GM18867 (cell line): ENCODE measurements around the gene ABCB6.
"Not testable (repeated sequence)": the region's sequence is repeated elsewhere in the genome, so short reads cannot be mapped to it uniquely, and the experiment has no call there.

Experiments
- ATAC-seq: cut with Tn5 transposase; IDR thresholded peaks from one replicate; pipeline ENCODE4 v1.9.1; 2021; ENCODE audit warnings: mild to moderate bottlenecking, moderate library complexity; ENCODE audit not compliant: unreplicated experiment

The ABCB6 gene

DNA sequence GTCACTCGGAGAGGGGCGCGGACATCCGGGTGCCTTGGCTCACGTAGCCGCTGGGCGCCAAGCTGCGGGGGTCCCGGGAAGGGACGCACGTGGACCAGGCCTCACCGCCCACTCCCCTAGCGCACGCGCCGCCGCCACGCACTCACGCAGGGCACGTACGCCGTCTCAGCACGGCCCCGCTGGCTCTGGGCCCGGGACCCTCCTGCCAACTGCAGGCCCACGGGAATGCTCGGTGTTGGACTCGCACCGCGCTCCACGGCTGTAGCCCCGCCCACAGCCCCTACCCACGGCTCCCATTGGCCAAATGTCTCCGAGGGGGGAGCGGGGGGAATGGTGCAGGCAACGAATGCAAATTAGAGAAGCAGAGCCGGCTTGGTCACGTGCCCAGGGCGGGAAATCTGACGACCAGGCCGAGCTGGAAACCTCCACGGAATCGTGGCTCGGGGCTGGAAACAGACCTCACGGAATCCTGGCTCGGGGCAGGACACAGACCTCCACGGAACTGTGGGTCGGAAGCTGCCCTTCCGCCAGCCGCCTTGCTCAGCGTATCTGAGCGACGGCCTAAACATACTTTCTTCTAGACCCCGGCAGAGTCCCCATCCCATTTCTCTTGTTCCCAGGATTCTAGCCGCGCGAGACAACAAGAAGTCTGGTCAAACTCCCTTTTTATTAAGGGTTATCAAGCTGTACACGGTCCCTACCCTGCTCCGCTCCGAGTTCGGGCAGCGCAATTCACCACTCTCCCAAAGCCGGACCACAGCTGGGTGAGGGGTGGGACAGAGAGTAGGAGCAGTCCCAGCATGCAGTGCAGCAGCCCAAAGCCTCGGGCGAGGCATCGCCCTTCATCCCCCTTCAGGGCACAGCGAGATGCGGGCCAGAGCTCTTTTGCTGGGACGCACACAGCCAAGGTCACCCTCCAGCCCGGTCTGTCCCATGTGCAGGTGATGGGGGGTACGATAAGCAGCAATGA, at the start of gene ABCB6:
ABCB6 (minus strand) TSS at position 227 of the 970 bp plus-strand sequence. CDS start 285 bp downstream, outside the sequence.
- ATAC-seq = peak; percentile 77

DNA sequence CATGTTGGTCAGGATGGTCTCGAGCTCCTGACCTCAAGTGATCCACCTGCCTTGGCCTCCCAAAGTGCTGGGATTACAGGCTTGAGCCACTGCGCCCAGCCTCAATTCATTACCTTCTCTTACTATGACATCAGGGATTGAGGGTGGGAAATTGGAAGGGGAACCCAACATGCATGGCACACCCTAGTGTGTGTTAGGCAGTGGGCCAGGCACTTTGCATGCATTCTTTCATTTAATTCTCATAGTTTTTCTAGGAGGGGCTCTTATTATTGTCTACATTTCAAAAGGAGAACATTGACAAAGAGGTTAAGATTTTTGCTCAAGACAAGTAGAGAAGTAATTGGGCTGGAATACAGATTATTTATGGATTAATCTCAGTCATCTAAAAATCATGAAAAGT, 49.5 kb upstream of the ABCB6 start:
- no peak for ATAC-seq

DNA sequence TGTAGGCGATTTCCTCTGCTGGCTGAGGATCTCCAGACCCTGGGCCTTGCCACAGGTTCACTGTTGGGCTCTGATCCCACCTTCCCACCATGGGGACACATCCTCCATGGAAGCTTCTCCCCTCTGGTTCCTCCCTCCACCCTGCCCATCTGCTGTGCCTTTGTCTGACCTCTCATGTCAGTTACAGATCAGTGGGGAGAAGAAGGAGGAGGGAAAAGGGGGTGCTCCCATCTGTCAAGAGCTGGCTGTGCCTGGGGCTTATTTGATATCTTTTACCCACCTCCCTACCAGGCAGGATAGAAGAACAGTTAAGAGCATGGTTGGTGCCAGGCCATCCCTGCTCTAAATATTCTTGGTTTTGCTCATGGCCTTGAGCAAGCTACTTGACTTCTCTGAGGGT, 48.1 kb upstream of the ABCB6 start:
- ATAC-seq = no peak

DNA sequence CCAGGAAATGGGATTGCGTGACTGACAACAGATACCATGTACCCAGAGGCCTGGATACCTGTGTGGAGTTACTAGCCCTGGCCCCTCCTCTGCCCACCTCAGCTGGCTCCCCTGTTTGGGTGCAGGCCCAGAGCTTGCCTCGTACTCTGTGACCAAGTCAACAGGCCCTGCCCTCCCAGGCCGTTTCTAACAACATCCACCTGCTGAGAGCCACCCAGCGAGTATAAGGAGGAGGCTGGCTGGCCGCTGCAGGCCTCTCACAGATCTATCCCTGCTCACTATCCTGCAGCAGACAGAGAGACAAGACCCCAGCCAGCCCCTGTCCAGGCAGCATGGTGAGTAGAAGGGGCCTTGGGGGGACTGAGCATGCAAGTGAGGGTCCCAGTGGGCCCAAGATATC, 47.5 kb upstream of the ABCB6 start:
- no peak for ATAC-seq

DNA sequence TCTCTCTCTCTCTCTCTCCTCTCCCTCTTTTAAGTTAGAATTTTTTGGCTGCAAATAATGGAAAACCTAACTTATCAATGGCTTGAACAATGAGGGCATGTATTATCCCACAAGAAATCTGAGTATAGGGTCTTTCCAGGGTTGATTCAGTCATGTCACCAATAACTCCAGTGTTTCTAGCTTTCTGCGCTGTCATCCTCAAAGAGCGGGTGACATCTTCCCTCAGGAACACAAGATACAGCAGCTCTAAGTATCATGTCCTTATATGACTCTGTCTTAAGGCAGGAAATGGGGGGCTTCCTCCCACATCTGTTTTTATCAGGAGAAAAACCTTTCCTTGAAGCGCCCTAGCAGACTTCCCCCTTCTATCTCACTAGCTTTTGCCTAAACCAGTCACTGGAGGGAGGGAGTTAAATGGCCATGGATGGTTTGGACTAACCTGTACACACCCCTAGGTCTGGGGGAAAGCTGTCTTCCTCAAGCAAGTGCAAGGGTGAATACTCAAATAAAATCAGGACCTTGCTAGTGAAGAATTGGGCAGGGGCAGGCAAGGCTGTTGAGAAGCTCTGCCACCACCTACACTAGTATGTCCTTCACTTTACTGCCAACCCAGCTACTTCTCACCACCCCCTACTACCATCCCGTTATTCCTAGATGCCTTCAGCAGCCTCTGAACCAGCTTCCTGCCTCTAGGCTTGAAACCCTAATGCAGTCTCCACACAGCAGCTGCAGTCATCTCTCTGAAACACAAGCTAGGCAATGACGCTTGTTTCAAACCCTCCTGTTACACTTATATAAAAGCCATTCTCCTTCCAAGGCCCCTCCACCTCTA, 42.5 kb upstream of the ABCB6 start:
- ATAC-seq = no peak

DNA sequence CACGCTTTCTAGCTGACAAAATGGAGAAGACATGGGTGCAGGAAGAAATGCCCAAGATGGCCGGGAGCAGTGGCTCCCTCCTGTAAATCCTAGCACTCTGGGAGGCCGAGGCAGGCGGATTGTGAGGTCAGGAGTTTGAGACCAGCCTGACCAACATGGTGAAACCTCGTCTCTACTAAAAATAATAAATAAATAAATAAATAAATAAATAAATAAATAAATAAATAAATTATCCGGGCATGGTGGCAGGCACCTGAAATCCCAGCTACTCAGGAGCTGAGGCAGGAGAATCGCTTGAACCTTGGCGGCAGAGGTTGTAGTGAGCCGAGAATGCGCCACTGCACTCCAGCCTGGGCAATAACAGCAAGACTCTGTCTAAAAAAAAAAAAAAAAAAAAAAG, 40.2 kb upstream of the ABCB6 start:
- ATAC-seq = not testable (repeated sequence)

DNA sequence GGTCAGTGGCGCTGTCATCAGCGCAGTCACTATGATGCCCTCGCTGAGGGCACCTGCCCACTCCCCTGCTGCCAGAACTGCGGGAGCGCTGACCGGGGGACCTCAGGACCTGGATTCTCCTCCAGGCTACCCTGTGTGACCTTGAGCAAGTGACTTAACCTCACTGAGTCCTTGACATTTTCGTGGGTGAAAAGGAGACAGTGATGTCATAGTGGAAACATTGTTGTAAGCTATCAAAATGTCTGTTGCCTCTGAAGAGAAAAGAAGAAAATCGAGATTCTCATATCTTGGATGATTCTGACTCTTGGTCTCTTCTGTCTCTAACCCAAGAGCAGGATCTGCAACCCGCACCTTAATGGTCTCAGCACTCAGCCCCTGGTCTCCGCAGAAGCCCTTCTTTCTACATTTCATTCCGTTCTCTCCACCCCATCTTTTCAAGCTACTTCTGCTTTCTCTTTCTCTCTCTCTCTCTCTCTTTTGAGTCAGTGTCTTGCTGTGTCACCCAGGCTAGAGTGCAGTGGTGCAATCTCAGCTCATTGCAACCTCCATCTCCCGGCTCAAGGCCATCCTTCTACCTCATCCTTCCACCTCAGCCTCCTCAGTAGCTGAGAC, 35.9 kb upstream of the ABCB6 start:
- ATAC-seq = peak; percentile 40

DNA sequence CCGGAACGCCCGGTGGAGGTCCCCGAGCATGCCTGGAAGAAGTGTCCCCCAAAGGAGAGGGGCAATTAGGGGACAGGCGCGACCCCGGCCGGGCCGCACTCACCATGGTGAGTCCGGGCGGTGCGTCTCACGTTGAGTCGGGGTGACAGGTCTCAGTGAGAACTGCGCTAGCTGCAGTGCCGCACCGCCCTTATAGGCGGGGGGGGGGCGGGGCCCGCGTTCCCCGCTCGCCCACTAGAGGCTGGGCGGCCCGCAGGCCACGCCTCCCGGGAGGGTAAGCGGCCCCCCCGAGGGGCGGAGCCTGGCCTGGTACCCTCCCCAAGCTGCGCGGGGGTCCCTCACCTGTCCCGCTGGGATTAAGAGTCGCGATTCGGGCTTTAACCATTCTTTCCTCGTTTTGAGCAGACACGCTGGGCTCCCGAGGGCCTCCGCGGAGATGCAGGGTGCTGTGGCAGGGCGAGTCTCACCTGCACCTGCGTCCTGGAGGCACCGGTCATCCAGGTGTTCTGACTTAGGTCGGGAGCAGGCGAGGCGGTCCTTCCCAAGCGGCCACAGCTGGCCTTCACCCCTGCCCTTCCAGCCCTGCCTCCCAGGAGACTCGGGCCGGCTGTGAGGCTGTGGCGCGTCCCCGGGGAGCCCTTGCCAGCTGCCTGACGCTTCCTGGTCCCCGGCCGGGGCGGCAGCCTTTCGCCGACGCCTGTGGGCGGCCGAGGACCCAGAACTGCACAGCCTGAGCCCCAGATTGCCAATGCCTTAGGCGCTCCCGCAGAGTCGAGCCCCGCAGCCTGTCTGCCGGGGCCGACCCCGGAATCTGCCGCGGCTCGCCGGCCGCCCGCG, 35.2 kb upstream of the ABCB6 start, which contains the start of gene TUBA4A:
TUBA4A (minus strand) TSS at position 166 of the 837 bp plus-strand sequence; CDS start at position 106, 60 bp downstream.
- ATAC-seq = peak; percentile 48

DNA sequence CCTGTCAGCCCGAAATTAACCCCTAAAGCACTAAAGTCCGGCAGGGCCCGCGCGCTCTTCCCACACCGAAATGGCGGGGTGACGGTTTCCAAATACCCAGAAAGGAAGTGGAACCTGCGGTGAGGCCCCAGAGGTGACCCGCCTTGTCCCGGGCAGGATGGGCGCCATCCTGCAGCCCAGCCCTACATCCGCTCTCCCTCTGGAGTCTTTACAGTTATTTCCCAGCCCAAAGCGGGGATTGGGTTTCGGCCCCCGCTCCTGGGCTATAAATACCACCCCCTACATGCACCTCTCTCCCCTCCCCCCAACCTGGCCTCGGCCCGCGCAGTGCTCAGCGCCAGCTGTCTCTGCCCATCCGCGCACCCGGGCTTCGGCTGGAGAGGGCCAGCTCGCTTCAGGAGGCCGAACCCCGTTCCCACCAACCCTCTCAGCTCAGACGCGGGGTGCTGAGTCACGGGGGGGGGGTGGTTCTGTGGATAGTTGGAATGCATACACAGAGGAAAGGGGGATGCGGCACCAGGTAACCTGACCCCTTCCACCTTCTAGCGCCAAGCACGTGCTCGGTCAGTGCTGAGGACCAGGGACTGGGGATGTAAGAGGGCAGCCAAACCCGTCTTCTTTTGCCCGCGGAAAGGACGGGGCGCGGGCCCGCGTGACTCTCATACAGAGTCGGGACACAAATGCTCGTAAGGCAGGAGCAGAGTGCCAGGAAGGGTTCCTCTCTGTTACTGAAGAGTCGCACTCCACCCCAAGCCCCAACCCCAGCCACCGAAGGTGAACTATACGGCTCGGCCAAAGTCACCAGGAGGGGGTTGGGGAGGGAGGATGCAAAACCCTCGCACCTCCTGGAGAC, 34.4 kb upstream of the ABCB6 start, which contains the start of gene TUBA4B:
TUBA4B (plus strand) TSS at position 344 of the 853 bp plus-strand sequence; CDS start at position 509, 165 bp downstream.
- ATAC-seq = no peak

DNA sequence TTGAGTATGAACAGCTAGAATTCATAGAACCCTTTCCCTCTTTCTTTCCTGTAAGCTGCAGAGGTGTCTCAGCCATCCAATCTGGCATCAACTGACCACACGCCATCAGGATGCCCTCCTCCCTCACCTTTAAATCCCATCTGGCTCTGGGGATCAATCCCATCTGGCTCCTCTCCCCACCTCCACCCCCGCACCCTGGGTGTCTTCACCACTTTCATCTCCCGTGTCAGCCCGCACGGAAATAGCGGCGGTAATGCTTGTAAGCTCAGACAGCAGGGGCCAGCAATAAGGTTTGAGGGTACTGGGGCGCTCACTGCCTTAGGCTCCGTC, 33.8 kb upstream of the ABCB6 start:
- ATAC-seq = no peak

DNA sequence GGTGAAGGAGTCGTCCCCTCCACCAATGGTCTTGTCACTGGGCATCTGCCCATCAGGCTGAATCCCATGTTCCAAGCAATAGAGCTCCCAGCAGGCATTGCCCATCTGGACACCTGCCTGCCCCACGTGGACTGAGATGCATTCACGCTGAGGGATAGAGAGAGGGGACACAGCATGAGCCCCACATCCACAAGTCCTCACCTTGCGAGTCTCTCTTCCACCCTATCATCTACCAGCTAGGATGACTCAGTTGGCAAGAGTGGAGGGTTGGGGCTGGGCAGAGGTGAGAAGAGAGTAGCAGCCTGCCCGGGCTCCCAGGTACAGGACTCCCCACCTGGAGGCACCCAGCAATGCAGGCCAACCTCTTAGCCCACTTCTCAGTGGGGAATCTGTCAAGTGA, 33.3 kb upstream of the ABCB6 start:
- ATAC-seq = no peak

DNA sequence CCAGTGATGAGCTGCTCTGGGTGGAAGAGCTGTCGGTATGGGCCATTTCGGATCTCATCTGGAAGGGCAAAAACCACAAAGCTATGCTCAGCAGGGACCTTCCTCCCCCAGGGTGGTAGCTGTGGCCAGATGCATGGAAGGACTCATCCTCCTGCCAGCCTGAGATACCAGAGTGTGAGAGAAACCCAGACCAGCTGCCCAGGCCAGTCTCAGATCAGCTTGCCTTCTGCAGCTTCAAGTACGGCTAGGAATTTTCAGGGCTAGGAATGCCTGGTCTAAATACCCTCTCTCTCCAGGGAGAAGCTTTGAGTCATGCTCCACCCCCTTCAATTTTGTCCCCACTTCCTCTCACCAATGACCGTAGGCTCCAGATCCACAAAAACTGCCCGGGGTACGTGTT, 32.9 kb upstream of the ABCB6 start:
- ATAC-seq = no peak

DNA sequence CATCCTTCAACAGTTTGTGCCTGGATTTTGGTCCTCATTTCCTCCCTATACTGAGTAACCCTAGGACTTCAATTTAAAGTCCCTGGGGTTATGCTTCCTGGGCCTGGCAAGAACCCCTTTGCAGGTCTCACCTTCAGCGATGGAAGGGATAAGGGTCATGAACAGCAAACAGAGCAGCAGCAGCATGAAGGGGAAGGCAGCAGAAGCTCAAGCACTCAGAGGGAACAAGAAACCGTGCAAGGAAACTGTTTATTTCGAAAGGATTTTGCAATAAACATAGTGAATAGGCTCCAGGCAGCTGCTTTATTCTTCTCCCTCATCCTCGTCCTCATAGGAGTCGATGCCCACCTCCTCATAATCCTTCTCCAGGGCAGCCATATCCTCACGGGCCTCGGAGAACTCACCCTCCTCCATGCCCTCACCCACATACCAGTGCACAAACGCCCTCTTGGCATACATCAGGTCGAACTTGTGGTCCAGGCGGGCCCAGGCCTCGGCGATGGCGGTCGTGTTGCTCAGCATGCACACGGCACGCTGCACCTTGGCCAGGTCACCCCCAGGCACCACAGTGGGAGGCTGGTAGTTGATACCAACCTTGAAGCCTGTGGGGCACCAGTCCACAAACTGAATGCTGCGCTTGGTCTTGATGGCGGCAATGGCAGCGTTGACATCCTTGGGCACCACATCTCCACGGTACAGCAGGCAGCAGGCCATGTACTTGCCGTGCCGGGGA, 31.5 kb upstream of the ABCB6 start:
- no peak for ATAC-seq

DNA sequence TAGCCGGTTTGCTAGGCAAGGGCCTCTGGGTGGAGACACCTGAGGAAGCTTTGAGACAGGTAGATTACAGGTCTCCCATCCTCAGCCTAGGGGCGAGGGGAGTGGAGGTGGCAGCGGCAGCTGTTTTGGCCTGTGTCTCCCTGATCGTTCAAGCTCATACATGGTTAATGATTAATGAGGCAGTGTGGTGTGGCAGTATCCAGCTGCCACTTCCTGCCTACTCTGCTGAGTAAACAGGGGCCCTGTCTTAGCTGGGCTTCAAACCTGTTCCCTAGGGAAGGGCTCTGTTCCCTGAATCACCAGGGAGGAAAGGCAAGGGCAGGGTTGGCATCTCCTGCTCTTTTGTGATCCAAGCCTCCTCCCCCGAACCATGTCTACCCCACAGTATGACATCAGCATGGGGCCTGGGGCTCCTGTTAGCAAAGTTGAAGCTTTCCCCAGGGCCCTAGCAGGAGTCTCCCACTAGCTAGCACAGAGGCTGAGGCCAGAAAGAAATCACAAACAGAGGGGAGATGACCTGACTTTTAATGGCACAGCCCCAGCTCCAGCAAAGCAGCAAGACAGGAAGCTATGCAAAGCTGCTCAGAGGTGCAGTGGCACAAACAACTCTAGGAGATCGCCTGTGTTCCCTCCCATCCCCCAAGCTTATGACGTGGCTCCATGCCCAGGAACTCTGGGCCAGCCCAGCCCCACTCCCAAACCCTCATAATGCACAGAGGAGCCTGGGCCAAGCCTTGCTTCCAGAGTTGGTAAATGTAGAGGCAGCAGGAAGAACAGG, 30.6 kb upstream of the ABCB6 start:
- ATAC-seq = peak; percentile 35

DNA sequence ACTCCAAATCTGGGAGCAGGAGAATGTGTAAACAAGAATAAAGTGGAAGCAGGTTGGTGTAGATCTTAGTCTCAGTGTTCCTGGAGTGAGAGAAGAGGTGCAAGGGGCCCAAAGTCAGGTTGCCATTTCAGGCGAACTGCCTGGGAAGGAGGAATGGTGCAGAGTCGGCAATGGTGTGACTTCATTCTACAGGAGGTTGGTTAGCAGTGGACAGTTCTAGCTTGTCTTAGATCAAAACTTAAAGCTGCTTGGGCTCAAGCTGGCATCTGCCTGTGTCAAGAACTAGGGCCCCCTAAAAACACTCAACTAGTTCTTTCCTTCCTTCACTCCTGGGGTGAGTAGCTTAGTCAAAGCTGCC, 30.1 kb upstream of the ABCB6 start:
- no peak for ATAC-seq

DNA sequence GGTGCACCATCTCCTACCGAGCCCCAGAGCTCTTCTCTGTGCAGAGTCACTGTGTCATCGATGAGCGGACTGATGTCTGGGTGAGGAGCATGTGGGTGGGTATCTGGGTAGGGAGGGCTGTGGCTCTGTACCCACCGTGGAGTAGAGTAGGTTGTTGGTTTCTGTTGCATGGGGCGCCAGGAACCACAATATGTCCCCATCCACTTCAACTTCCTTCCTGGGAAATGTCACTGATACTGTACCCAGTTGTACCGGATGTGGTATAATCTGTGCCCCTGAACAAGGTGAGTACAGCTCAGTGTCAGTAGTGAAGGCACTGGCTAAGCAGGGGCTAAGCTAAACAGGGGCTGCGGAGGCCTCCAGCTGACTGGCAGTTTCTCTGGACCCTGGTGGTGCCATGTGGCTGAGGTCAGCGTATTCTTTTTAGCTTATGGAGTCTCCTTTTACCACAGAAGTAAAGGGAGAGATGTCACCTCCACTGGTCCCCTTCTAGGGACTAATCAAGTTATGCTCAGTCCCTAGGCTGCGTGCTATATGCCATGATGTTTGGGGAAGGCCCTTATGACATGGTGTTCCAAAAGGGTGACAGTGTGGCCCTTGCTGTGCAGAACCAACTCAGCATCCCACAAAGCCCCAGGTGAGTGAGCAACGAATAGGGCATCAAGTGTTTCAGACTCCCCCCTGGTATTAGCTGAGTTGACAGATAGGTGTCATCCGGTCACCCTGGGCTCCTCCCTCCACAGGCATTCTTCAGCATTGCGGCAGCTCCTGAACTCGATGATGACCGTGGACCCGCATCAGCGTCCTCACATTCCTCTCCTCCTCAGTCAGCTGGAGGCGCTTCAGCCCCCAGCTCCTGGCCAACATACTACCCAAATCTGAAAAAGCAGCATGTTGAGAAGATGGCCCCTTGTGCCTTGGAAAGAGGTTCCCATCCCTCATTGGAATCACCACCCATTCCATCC, 29.2 kb upstream of the ABCB6 start:
- ATAC-seq = no peak

DNA sequence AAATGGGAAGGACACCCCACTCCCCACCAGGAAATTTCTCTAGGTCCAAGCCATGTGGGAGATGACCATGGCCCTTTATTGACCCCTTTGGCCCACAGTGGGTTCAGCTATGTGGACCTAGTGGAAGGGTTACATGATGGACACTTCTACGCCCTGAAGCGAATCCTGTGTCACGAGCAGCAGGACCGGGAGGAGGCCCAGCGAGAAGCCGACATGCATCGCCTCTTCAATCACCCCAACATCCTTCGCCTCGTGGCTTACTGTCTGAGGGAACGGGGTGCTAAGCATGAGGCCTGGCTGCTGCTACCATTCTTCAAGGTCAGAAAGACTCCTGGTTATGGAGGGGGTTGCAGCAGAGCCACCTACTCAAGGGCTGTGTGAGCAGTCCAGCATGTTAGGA, 27.8 kb upstream of the ABCB6 start:
- ATAC-seq = no peak
